PC-3 (cell line): ENCODE results near the gene NLRP9.
"Not testable (repeated sequence)": the region's sequence is repeated elsewhere in the genome, so short reads cannot be mapped to it uniquely, and the experiment has no call there.

Experiments used
- CTCF ChIP-seq: fragments of 300-600 bp; sonication (generic); conservative IDR thresholded peaks from 2 replicates; pipeline ENCODE4 v1.5.1; 2017; ENCODE audit warnings: antibody characterized with exemption, low read depth, mild to moderate bottlenecking, low read length
- EZH2 ChIP-seq: fragments of 300-600 bp; sonication (generic); IDR thresholded peaks from one replicate; pipeline ENCODE4 v1.6.1; 2017; ENCODE audit warnings: antibody characterized with exemption, mild to moderate bottlenecking, low read length; ENCODE audit not compliant: unreplicated experiment
- EZH2phosphoT487 ChIP-seq: fragments of 300-600 bp; sonication (generic); IDR thresholded peaks from 2 replicates; pipeline ENCODE4 v1.6.1; 2018; ENCODE audit warnings: mild to moderate bottlenecking, antibody characterized with exemption, low read length, borderline replicate concordance

- TF ChIP-seq CTCF, EZH2, EZH2phosphoT487: not testable (repeated sequence)
These were observed 7.8 kb downstream of the NLRP9 start for GRCh38 chr19:55730378-55730777.
